Mammary epithelial cell (primary cell): ENCODE data around the gene RPL19.

Source experiments
- CTCF ChIP-seq, 2 donors: IDR thresholded peaks in 1 of 2; conservative IDR thresholded peaks in 1 of 2; 2 replicates each; pipeline ENCODE4 v1.5.1; 2011 to 2012; ENCODE audit warnings: inconsistent platforms in 2 of 2, low read length in 2 of 2, mild to moderate bottlenecking in 2 of 2, control low read depth in 1 of 2, low read depth in 1 of 2; ENCODE audit not compliant: insufficient read depth in 1 of 2; ENCODE audit errors: extremely low read depth in 1 of 2
- EZH2 ChIP-seq: IDR thresholded peaks from 2 replicates; pipeline ENCODE4 v1.6.1; 2012; ENCODE audit warnings: low read length, inconsistent platforms, borderline replicate concordance

GRCh38 chr17:39194089-39194984, 5.7 kb upstream of the RPL19 start:
- TF ChIP-seq CTCF (conservative IDR thresholded peaks at IDR 0.05 in 1 of 2, IDR thresholded peaks at IDR 0.05 in 1 of 2; ENCODE audit: extremely low read depth in 1 of 2, insufficient read depth in 1 of 2, low read depth in 1 of 2, low read length in 2 of 2) (peak in 1 of 2 donors; percentile 22), EZH2 (no peak)
